ENCODE data around the gene STAT5A. TPM values are rescaled to one million over a fixed set of nuclear protein-coding genes. Genes with fewer than 3 reads are reported as not detected.
A peak's percentile ranks its signal among the peaks of the same experiment; 100 is the strongest.

The STAT5A gene
- total and polyA plus RNA-seq, 9 of the 15 experiments (the other 6 are each of a cell fraction or from before 2014, with no cell fraction given) = 79.9 to 415 (median 196) TPM

DNA sequence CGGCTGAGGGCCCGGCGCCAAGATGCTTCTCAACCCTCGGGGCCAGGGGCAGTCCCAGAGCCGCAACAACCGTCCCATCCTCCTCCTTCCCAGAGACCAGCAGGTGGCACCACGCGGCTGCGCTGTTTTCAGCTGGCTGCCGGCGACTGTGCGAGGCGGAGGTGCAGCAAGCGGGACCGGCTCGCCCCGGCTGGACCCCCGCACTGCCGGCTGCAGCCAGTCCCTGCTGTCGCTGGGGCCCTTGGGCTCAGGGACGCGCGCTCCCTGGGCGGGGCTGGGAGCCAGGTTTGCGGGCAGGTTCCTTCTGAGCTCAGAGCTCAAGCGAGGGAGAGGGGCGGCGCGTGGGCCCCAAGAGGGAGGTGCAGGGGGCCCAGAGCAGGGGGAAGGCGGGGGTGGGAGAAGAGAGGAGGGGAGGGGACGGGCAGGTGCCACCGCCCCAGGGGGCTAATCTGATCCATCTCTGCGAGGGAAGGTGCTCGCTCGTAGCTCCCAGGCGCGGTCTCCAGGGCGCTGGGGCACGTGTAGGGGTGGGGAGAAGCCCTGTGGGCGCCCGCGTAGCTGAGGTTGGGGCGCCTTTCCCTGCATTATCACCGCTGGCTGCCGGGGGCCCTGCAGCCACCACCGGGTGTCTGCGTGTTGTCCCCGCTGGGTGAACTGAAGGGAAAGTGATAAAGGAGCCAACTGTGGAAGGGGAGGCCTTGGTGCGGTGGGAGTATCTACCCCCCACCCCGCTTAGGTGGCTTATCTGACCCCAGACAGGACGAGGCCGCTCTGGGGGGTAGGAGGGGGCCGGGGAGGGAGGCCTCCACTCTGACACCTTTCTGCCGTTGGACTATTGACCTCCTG lies 24.2 kb downstream of the STAT5A start (continued):
- TF ChIP-seq ATF6 (CRISPR knock-in tag; IDR thresholded peaks at IDR 0.05) = no peak
- no peak for TF ChIP-seq ZC3H4 (CRISPR knock-in tag; IDR thresholded peaks at IDR 0.05; ENCODE audit: borderline replicate concordance)
- TF ChIP-seq JUND (IDR thresholded peaks at IDR 0.05; ENCODE audit: borderline replicate concordance, low read depth, low read length) = peak; percentile 62
- peak; percentile 34; the same call in 1 of the 3 replicates for TF ChIP-seq JUND (tag; IDR thresholded peaks at IDR 0.05; ENCODE audit: borderline replicate concordance, low read depth, low read length)
- TF ChIP-seq, protein P1, sequence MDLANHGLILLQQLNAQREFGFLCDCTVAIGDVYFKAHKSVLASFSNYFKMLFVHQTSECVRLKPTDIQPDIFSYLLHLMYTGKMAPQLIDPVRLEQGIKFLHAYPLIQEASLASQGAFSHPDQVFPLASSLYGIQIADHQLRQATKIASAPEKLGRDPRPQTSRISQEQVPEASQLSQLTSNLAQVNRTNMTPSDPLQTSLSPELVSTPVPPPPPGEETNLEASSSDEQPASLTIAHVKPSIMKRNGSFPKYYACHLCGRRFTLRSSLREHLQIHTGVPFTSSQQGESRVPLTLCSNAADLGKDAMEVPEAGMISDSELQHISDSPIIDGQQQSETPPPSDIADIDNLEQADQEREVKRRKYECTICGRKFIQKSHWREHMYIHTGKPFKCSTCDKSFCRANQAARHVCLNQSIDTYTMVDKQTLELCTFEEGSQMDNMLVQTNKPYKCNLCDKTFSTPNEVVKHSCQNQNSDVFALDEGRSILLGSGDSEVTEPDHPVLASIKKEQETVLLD (IDR thresholded peaks at IDR 0.05) = peak; percentile 85; the same call in 1 of the 2 replicates
- TF ChIP-seq ZNF449 (CRISPR knock-in tag; IDR thresholded peaks at IDR 0.05) = no peak
- TF ChIP-seq, protein P2, sequence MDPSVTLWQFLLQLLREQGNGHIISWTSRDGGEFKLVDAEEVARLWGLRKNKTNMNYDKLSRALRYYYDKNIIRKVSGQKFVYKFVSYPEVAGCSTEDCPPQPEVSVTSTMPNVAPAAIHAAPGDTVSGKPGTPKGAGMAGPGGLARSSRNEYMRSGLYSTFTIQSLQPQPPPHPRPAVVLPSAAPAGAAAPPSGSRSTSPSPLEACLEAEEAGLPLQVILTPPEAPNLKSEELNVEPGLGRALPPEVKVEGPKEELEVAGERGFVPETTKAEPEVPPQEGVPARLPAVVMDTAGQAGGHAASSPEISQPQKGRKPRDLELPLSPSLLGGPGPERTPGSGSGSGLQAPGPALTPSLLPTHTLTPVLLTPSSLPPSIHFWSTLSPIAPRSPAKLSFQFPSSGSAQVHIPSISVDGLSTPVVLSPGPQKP (CRISPR knock-in tag; IDR thresholded peaks at IDR 0.05) = no peak
- no peak for TF ChIP-seq THRAP3 (IDR thresholded peaks at IDR 0.05; ENCODE audit: borderline replicate concordance)
- TF ChIP-seq, protein P3, sequence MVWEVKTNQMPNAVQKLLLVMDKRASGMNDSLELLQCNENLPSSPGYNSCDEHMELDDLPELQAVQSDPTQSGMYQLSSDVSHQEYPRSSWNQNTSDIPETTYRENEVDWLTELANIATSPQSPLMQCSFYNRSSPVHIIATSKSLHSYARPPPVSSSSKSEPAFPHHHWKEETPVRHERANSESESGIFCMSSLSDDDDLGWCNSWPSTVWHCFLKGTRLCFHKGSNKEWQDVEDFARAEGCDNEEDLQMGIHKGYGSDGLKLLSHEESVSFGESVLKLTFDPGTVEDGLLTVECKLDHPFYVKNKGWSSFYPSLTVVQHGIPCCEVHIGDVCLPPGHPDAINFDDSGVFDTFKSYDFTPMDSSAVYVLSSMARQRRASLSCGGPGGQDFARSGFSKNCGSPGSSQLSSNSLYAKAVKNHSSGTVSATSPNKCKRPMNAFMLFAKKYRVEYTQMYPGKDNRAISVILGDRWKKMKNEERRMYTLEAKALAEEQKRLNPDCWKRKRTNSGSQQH (CRISPR knock-in tag; IDR thresholded peaks at IDR 0.05) = peak; percentile 80; the same call in 1 of the 2 replicates
- TF ChIP-seq FOXJ2 (tag; IDR thresholded peaks at IDR 0.05) = no peak
- TF ChIP-seq, protein P4, sequence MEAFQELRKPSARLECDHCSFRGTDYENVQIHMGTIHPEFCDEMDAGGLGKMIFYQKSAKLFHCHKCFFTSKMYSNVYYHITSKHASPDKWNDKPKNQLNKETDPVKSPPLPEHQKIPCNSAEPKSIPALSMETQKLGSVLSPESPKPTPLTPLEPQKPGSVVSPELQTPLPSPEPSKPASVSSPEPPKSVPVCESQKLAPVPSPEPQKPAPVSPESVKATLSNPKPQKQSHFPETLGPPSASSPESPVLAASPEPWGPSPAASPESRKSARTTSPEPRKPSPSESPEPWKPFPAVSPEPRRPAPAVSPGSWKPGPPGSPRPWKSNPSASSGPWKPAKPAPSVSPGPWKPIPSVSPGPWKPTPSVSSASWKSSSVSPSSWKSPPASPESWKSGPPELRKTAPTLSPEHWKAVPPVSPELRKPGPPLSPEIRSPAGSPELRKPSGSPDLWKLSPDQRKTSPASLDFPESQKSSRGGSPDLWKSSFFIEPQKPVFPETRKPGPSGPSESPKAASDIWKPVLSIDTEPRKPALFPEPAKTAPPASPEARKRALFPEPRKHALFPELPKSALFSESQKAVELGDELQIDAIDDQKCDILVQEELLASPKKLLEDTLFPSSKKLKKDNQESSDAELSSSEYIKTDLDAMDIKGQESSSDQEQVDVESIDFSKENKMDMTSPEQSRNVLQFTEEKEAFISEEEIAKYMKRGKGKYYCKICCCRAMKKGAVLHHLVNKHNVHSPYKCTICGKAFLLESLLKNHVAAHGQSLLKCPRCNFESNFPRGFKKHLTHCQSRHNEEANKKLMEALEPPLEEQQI (IDR thresholded peaks at IDR 0.05) = no peak
- TF ChIP-seq JUN (IDR thresholded peaks at IDR 0.05; ENCODE audit: borderline replicate concordance, low read depth, low read length) = no peak
- TF ChIP-seq JUN (CRISPR knock-in tag; IDR thresholded peaks at IDR 0.05; ENCODE audit: borderline replicate concordance) = no peak
- TF ChIP-seq ZNF668 (CRISPR knock-in tag; IDR thresholded peaks at IDR 0.05) = no peak
- no peak for TF ChIP-seq GTF2B (IDR thresholded peaks at IDR 0.05; ENCODE audit: extremely low read depth, insufficient read length)

Data from K562 (cell line).